Measurements from ENCODE around the gene TOR4A. TPM values are rescaled to one million over a fixed set of nuclear protein-coding genes. Genes with fewer than 3 reads are reported as not detected.

The TOR4A gene
- total and polyA plus RNA-seq, 9 of the 15 experiments (the other 6 are each of a cell fraction or from before 2014, with no cell fraction given), result 3.9 to 49.2 (median 8.8) TPM

GRCh38 chr9:137268538-137269201, 8.9 kb upstream of the TOR4A start (continued):
- no peak for TF ChIP-seq ETS2 (tag; IDR thresholded peaks at IDR 0.05; ENCODE audit: borderline replicate concordance, poor library complexity, severe bottlenecking)
- no peak for TF ChIP-seq ZNF217 (CRISPR knock-in tag; IDR thresholded peaks at IDR 0.05)
- TF ChIP-seq JUND (IDR thresholded peaks at IDR 0.05; ENCODE audit: borderline replicate concordance, low read depth, low read length), result peak; percentile 54; the same call in 1 of the 2 replicates
- TF ChIP-seq JUND (tag; IDR thresholded peaks at IDR 0.05; ENCODE audit: borderline replicate concordance, low read depth, low read length), result no peak; the same call in 2 of the 3 replicates
- TF ChIP-seq BCLAF1 (IDR thresholded peaks at IDR 0.05; ENCODE audit: borderline replicate concordance in 1 of 2, control insufficient read depth in 1 of 2, low read depth in 2 of 2, low read length in 1 of 2), result peak in 1 of 2 experiments; percentile 71; a peak in 1 of 4 replicates
- TF ChIP-seq SREBF1 (IDR thresholded peaks at IDR 0.05; ENCODE audit: borderline replicate concordance, low read depth, low read length), result no peak
- no peak for TF ChIP-seq ZNF707 (CRISPR knock-in tag; conservative IDR thresholded peaks at IDR 0.05)
- no peak for TF ChIP-seq ZNF175 (CRISPR knock-in tag; IDR thresholded peaks at IDR 0.05; ENCODE audit: low read depth)
- TF ChIP-seq CBX5 (IDR thresholded peaks at IDR 0.05; ENCODE audit: borderline replicate concordance, low read depth), result no peak
- 0 out of 4 replicates have a peak, but pooled peaks of 1 of the 2 experiments have one; percentile 25 for TF ChIP-seq ETV6 (IDR thresholded peaks at IDR 0.05; ENCODE audit: borderline replicate concordance in 1 of 2, low read depth in 2 of 2, low read length in 1 of 2)
- no peak for TF ChIP-seq ETV6 (CRISPR knock-in tag; IDR thresholded peaks at IDR 0.05; ENCODE audit: borderline replicate concordance)
- TF ChIP-seq ZNF282 (CRISPR knock-in tag; IDR thresholded peaks at IDR 0.05), result no peak
- TF ChIP-seq BACH1 (tag; IDR thresholded peaks at IDR 0.05), result peak; percentile 67
- TF ChIP-seq TOE1 (IDR thresholded peaks at IDR 0.05; ENCODE audit: borderline replicate concordance), result peak; percentile 65; the same call in 1 of the 2 replicates
- no peak for TF ChIP-seq TOE1 (CRISPR knock-in tag; IDR thresholded peaks at IDR 0.05; ENCODE audit: borderline replicate concordance, low read depth)
- no peak for TF ChIP-seq ZSCAN32 (CRISPR knock-in tag; IDR thresholded peaks at IDR 0.05)
- TF ChIP-seq CTBP1 (IDR thresholded peaks at IDR 0.05; ENCODE audit: borderline replicate concordance), result peak; percentile 70; the same call in 1 of the 2 replicates
- peak; percentile 77 for TF ChIP-seq ZBTB33 (CRISPR knock-in tag; IDR thresholded peaks at IDR 0.05)
- no peak for TF ChIP-seq PCBP1 (IDR thresholded peaks at IDR 0.05; ENCODE audit: low read depth, low read length, poor library complexity, severe bottlenecking)
- no peak for TF ChIP-seq ZFP91 (CRISPR knock-in tag; IDR thresholded peaks at IDR 0.05)
- TF ChIP-seq GTF2E2 (tag; IDR thresholded peaks at IDR 0.05), result no peak
